ENCODE data around the gene HPGDS. TPM values are rescaled to one million over a fixed set of nuclear protein-coding genes. Genes with fewer than 3 reads are reported as not detected.

Gene HPGDS
- polyA plus RNA-seq, 1 of the 3 experiments (the other 2 are of a cell fraction), result not detected

GRCh38 chr4:94370533-94371254 lies 28.1 kb upstream of the HPGDS start (continued):
- no peak for TF ChIP-seq CHD2 (IDR thresholded peaks at IDR 0.05; ENCODE audit: low read length, partially characterized antibody)

DNA sequence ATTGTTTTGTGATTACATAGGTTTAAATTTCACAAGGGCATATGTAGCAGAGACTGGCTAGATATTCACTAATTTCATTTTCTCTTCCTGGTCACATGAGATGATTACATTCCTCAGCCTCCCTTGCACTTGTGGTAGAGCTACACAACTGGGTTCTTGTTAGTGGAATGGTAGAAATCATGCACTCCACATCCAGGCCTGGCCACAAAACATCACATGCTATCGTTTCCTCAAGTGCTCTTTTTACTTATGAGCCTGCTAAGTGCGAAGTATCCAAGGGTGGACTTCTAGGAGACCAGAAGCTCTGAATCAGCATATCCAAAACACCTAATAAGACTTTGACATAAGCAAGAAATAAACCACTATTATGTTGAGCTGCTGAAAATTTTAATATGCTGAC lies 26.4 kb upstream of the HPGDS start:
- no peaks in the 10 kb centered on the region for H3K36me3 ChIP-seq (replicated peaks in 1 of 2; ENCODE audit: control insufficient read depth in 1 of 2, insufficient read depth in 2 of 2, low read length in 1 of 2)
- CTCF ChIA-PET, result no interaction called here
- peaks cover 7 to 9% of the 10 kb centered on the region in 2 experiments; a peak in 2 of 4 replicates for H3K4me1 ChIP-seq (ENCODE audit: control insufficient read depth in 1 of 2, insufficient read depth in 2 of 2, low read depth in 1 of 2, low read length in 1 of 2)
- H3F3A ChIP-seq (replicated peaks; ENCODE audit: insufficient read depth), result peaks cover 20% of the 10 kb centered on the region
- no peak overlapping the region for H2AFZ ChIP-seq (ENCODE audit: low read depth)
- H3K9ac ChIP-seq, result no peak overlapping the region
- DNase-seq, result no peak
- H3K9me3 ChIP-seq, result no peaks in the 10 kb centered on the region
- POLR2A ChIA-PET, result no interaction called here
- 64% methylated on average over 2 of the region's 2 CpGs for WGBS (ENCODE audit: low lambda C conversion rate)
- H3K27me3 ChIP-seq (ENCODE audit: insufficient read depth), result no peaks in the 10 kb centered on the region
- H3K4me2 ChIP-seq, result no peak overlapping the region
- no peak overlapping the region for H3K27ac ChIP-seq (ENCODE audit: low read depth in 2 of 2, low read length in 1 of 2)
- no peaks in the 10 kb centered on the region for H3K79me2 ChIP-seq (ENCODE audit: insufficient read depth)
- TF ChIP-seq, protein P1, sequence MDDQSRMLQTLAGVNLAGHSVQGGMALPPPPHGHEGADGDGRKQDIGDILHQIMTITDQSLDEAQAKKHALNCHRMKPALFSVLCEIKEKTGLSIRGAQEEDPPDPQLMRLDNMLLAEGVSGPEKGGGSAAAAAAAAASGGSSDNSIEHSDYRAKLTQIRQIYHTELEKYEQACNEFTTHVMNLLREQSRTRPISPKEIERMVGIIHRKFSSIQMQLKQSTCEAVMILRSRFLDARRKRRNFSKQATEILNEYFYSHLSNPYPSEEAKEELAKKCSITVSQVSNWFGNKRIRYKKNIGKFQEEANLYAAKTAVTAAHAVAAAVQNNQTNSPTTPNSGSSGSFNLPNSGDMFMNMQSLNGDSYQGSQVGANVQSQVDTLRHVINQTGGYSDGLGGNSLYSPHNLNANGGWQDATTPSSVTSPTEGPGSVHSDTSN (IDR thresholded peaks at IDR 0.05), result no peak
- TF ChIP-seq ELF1 (IDR thresholded peaks at IDR 0.05) (no peak), CHD2 (IDR thresholded peaks at IDR 0.05; ENCODE audit: low read length, partially characterized antibody) (no peak), FOXJ3 (CRISPR knock-in tag; IDR thresholded peaks at IDR 0.05) (no peak), POLR2AphosphoS5 (IDR thresholded peaks at IDR 0.05; ENCODE audit: low read depth, low read length) (no peak), RFX5 (IDR thresholded peaks at IDR 0.05; ENCODE audit: low read length) (no peak), MXI1 (IDR thresholded peaks at IDR 0.05; ENCODE audit: low read depth, low read length) (no peak), GABPA (IDR thresholded peaks at IDR 0.05; ENCODE audit: low read depth) (no peak), RXRA (IDR thresholded peaks at IDR 0.05; ENCODE audit: borderline replicate concordance, low read depth) (no peak), SIN3A (IDR thresholded peaks at IDR 0.05; ENCODE audit: borderline replicate concordance, low read depth, low read length) (no peak)
- TF ChIP-seq, protein P2, sequence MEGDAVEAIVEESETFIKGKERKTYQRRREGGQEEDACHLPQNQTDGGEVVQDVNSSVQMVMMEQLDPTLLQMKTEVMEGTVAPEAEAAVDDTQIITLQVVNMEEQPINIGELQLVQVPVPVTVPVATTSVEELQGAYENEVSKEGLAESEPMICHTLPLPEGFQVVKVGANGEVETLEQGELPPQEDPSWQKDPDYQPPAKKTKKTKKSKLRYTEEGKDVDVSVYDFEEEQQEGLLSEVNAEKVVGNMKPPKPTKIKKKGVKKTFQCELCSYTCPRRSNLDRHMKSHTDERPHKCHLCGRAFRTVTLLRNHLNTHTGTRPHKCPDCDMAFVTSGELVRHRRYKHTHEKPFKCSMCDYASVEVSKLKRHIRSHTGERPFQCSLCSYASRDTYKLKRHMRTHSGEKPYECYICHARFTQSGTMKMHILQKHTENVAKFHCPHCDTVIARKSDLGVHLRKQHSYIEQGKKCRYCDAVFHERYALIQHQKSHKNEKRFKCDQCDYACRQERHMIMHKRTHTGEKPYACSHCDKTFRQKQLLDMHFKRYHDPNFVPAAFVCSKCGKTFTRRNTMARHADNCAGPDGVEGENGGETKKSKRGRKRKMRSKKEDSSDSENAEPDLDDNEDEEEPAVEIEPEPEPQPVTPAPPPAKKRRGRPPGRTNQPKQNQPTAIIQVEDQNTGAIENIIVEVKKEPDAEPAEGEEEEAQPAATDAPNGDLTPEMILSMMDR (IDR thresholded peaks at IDR 0.05), result no peak
- TF ChIP-seq, protein P3, sequence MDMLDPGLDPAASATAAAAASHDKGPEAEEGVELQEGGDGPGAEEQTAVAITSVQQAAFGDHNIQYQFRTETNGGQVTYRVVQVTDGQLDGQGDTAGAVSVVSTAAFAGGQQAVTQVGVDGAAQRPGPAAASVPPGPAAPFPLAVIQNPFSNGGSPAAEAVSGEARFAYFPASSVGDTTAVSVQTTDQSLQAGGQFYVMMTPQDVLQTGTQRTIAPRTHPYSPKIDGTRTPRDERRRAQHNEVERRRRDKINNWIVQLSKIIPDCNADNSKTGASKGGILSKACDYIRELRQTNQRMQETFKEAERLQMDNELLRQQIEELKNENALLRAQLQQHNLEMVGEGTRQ (IDR thresholded peaks at IDR 0.05; ENCODE audit: borderline replicate concordance, low read depth, low read length), result no peak
- H3K9me2 ChIP-seq, result no peaks in the 10 kb centered on the region
- H3K4me3 ChIP-seq (ENCODE audit: low read depth in 2 of 2, low read length in 1 of 2), result no peak overlapping the region
- no peaks in the 10 kb centered on the region for H4K20me1 ChIP-seq (ENCODE audit: insufficient read depth)

Data from SK-N-SH (cell line).